Measurements from ENCODE around the gene CACNA2D2.

DNA sequence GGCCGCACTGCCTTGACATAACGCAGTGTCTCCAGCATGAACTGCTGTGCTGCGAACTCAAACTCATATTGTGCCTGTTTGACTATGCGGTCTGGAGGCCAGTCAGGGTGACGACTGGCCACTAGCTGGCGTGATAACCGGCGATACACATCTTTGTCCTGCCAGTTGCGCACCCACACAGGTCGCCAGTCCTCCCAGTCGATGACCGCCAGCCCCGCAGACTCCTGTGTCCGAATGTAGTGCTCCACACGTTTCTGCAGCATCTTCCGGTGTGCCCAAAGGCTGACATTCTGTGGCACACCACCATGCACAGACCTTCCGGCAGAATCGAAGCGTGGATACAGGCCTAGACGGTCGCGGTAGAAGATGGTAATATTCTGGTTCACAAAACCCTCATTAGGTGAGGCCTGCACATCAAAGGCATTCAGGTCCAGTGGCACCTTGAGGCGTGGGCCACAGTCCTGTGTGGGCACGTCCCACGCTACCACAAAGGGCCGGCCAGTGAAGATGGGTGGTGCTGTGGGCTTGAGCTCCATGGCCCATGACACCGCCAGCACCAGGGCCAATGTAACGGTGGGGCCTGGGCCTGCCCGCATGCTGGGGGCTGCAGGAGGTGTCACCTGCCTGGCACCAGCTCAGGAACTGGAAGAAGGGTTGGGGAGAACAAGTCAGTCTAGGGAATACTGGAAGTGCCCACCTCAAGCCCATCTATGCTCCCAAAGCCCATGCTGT lies 183.4 kb downstream of the CACNA2D2 start:
- TF ChIP-seq CTCF (conservative IDR thresholded peaks at IDR 0.05 in 1 of 2, IDR thresholded peaks at IDR 0.05 in 1 of 2; ENCODE audit: extremely low read depth in 1 of 2, insufficient read depth in 1 of 2, low read depth in 1 of 2, low read length in 2 of 2) (no peak), EZH2 (IDR thresholded peaks at IDR 0.05; ENCODE audit: borderline replicate concordance, low read length) (no peak)

Measured in mammary epithelial cell (primary cell).